ENCODE measurements around the gene TARS1. TPM values are rescaled to one million over a fixed set of nuclear protein-coding genes. Genes with fewer than 3 reads are reported as not detected.
"Not testable (repeated sequence)": the region's sequence is repeated elsewhere in the genome, so short reads cannot be mapped to it uniquely, and the experiment has no call there.

The TARS1 gene
- total RNA-seq, 1 donor from 2014 or later, result 67.7 TPM

DNA sequence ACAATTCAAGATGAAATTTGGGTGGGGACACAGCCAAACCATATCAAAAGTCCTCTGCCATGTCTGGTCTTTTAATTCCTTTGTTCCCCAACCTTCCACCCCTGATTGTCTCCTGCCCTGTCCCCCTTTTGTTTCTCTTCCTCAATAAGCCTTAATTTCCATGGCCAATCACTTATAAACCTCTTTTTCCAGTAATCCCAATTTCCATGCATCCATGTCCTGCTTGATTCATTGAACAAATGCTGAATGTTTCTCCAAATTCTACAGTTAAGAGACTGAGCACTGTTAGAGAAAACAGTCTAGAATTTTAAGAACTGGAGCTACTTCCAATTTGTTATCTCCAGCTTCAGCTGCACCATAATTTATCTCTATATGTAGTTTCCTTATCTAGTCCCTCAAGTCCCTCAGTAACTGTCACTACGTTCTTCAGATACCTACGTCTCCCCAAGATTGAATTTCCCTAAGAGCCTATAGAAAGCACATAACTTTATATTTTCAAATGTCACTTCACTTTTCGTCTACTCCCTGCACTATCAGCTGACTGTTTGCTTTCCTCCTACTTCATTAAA lies 34.2 kb downstream of the TARS1 start:
- DNase-seq (ENCODE audit: missing footprints) (no peak), ATAC-seq (no peak)
- intact Hi-C loops (cut with DNase I), result no loop called here

DNA sequence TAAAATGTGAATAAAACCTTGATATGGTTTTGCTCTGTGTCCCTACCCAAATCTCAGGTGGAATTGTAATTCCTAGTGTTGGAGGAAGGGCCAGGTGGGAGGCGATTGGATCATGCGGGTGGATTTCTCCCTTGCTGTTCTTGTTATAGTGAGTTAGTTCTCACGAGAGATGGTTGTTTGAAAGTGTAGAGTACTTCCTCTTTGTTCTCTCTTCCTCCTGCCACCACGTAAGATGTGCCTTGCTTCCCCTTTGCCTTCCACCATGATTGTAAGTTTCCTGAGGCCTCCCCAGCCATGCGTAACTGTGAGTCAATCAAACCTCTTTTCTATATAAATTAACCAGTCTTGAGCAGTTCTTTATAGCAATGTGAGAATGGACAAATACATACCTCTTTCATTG lies 34.9 kb downstream of the TARS1 start:
- intact Hi-C loops (cut with DNase I), result no loop called here
- ATAC-seq, result no peak
- DNase-seq (ENCODE audit: missing footprints), result no peak

DNA sequence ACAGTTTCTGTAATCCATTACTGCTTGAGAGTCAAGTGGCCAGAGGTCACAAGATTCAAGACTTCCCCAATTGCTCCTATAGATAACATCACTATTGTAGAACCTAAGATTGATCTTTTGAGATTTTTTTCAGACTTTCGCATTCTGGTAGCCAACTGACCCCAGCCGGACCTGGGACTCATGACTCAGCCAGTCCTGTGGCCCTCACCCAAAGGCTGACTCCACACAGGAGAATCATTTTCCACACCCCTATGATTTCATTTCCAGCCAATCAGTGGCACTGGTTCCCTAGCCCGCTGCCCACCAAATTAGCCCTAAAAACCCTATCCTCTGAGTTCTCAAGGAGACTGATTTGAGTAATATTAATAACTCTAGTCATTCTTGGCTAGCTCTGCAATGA lies 36.2 kb downstream of the TARS1 start:
- intact Hi-C loops (cut with DNase I), result no loop called here
- no peak for DNase-seq (ENCODE audit: missing footprints)
- ATAC-seq, result no peak

DNA sequence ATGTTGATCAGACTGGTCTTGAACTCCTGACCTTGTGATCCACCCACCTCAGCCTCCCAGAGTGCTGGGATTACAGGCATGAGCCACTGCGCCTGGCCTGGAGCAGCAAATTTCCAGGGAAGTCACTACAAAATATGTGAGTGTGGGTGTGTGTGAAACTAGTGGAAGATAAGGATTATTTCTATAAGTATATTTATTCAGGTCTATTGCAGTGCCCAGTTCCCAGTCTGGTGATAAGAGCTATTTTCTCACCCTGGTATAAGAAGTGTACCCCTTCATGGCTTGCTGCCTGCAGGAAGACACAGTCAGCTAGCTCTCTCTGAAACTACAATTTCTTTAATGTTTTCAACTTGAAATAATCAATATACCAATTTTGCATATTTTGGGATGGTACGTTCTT lies 37.1 kb downstream of the TARS1 start:
- DNase-seq (ENCODE audit: missing footprints), result no peak
- no peak for ATAC-seq
- intact Hi-C loops (cut with DNase I), result no loop called here

DNA sequence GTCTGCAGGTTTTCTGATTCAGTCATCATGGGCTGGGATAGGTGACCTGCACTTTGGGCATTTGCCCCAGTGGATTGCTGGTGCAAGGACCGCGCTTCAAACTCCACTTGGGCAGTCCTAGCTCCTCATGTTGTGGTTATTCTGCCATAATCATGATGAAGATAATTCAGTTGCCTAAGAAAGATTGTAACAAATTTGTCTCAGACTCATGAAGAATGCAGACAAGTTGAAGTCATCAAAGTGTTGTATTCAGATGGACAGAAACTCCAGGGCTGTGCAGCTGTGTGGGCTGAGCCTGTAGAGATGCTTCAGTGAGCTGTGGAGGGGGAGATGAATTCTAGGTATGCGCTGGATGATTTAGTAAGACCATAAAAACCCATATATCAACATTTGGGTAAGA lies 38.5 kb downstream of the TARS1 start:
- intact Hi-C loops (cut with DNase I), result no loop called here
- ATAC-seq (no peak), DNase-seq (ENCODE audit: missing footprints) (no peak)

DNA sequence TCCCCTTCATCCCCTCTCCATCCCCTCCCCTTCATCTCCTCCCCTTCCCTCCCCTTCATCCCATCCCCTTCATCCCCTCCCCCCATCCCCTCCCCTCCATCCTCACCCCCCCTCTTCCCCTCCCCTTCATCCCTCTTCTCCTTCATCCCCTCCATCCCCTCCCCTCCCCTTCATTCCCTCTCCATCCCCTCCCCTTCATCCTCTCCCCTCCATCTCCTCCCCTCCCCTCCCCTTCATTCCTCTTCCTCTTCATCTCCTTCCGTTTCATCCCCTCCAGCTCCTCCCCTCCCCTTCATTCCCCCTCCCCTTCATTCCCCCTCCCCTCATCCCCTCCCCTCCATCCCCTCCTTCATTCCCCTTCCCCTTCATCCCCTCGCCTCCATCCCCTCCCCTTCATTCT lies 40.1 kb downstream of the TARS1 start:
- intact Hi-C loops (cut with DNase I), result no loop called here
- no peak for DNase-seq (ENCODE audit: missing footprints)
- no peak for ATAC-seq

DNA sequence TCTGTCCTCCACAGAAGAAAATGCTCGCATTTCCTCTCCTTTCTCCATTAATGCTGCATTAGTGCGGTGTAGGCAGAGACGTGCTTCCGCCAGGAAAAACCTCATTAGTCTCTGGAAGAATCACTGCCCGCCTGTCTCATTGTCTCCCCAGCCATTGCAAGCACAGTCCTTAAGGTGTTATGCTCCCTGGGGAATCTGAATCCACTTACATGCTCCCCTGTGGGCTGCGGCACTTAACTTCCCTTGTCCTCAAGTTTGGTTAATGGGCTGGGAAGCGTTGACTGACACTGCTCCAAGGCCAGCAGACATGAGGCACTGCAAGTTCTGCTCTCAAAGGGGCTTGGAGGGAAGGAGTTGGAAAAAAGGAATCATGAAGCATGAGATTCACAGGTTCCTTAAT lies 41.6 kb downstream of the TARS1 start:
- DNase-seq (ENCODE audit: missing footprints) (no peak), ATAC-seq (no peak)
- intact Hi-C loops (cut with DNase I), result no loop called here

DNA sequence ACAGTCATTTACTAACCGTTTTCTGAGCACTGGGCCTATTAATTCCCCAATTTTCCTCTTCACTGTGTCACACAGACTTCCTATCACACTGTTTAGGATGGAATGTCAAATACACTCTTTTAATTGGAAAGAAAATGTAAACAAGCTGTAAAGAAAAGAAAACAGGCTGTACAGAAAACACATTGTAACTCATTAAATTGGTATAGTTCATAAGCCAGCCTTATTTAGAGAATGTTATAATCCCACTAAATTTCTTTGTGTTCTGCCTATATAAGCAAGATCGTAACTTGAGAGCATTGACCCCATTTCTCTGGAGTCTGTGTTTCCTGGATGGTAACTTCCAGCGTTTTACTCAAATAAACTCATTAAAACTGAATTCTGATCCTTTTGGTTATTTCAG lies 46.5 kb downstream of the TARS1 start:
- intact Hi-C loops (cut with DNase I), result no loop called here
- ATAC-seq (no peak), DNase-seq (ENCODE audit: missing footprints) (no peak)

DNA sequence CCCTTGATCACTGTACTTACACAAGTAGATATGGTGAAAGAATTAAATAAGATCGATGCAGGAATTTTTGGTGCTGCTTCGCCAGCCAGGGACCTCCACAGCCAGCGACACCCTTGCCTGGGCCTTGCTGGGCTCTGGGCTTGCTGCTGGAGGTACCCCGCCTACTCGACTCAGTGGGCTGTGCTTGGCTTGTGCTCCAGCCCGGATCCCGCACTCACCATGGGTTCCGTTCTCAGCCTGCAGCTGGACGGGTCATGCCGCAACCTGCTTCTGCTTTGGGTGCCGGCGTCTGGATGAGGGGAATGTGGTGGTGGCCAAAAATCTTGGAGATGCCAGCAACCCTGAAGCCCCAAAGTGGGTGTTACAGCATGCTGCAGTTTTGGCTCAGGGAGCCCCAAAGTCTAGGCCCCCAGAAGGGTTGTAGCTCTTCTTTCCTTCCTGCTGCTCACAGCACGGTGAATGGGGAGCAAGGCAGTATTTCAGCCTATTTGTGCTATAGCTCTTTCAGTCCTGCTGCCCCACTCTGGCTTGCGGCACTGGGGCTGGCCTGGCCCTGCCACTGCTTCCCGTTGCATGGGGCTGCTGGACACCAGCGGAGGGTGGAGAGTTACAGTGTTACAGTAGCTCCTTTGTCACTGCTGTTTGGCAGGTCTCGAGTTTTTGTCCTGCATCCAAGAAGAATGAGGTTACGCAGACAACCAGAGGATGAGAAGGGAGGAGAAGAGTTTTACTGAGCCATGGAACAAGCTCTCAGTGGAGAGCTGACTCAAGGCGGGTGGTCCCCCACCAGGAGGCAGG lies 48.0 kb downstream of the TARS1 start:
- intact Hi-C loops (cut with DNase I), result no loop called here
- DNase-seq (ENCODE audit: missing footprints), result no peak
- no peak for ATAC-seq

DNA sequence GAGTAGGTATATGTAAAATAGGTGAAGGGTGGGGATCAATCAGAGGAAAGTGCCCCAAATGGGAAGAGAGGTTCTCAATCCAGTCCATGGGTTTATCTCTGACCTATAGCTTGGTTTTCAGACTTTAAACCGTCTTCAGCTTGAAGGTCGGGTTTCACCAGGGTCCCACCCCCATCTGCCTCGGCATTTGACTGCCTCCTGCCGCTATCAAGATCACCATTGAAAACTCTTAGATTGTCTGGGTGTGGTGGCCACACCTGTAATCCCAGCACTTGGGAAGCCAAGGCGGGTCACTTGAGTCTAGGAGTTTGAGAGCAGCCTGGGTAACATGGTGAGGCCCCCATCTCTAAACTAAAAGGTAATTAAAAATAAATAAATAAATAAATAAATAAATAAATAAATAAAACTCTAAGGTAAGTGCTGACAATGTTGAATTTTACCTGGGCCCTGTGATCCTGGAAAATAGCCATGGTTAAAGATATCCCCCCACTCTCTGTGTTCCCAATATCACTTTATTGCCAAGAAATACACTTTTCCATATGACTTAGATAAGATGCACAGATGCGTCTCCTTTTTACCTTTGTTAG lies 48.8 kb downstream of the TARS1 start:
- intact Hi-C loops (cut with DNase I), result no loop called here
- ATAC-seq (no peak), DNase-seq (ENCODE audit: missing footprints) (no peak)

DNA sequence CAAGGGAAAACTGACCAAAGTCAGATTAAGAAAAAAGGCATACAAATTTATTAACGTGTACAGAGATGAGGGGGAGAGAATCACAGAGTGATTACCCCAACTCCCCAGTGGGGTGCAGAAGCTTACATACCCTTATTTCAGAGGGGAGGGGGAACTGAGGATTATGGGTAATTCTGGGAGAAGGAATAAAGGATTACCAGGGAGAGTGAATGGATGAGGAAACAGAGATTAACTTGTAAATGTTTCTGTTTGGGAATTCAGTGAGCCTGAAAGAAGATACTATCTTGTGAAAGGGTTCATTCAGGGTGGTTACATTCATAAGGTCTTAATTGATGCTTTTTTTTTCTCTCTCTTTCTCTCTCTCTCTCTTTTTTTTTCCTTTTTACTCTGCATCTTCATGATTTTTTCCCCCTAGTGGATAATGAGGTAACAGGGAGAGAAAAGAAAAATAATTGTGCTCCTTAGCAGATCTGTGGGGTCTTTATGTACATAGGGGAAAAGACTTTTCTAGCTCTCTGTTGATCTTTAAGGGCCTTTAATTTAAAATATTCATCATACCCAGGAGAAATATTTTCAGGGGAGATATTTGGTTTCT lies 49.4 kb downstream of the TARS1 start:
- intact Hi-C loops (cut with DNase I), result no loop called here
- DNase-seq (ENCODE audit: missing footprints), result no peak
- ATAC-seq, result no peak

DNA sequence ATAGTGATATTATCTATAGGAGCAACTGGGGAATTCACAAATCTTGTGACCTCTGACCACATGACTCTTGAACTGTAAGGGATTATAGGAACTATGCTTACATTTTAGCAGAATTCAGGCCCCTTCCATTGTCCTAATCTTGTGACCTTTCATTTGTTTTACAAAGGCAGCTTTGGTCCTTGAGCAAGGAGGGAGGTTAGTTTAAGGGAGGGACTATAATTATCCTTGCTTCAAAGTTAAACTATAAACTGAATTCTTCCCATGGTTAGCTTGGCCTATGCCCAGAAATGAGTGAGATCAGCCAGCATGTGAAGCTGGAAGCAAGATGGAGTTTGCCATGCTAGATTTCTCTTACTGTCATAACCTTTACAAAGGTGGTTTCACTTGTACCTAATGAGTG lies 51.2 kb downstream of the TARS1 start:
- ATAC-seq, result no peak
- no peak for DNase-seq (ENCODE audit: missing footprints)
- intact Hi-C loops (cut with DNase I), result no loop called here

DNA sequence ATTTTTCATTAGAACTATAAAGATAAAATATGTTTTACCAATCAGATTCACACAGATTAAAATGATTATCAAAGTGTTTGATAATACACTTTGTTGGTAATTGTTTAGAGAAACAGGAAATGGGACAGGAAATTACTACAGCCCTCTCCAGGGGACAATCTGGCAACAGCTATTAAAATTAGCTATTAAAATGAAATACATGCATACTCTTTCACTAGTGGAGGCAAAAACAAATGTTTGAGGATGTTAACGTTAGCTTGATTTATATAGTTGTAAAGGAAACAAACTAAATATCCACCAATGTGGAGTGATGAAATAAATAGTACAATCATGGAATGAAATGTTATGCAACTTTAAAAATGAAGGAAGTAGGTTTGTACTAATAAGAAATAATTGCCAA lies 53.7 kb downstream of the TARS1 start:
- ATAC-seq, result no peak
- no peak for DNase-seq (ENCODE audit: missing footprints)
- intact Hi-C loops (cut with DNase I), result no loop called here

DNA sequence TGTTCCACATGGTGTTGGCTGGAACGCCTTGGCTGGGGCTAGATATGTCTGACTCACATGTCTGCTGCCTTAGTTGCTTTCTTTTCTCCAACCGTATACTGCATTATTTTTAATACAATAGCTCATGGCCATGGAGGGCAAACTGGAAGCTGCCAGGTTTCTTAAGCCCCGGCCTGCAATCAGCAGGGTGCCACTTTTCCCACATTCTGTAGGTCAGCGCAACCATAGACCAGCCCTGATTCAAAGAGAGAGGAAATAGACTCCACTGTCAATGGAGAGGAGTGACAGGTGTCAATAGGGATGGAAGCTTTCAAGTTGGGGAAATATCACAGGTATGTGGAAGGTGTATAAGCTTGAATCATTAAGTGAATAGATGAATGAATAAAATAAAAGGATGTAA lies 60.5 kb downstream of the TARS1 start:
- DNase-seq (ENCODE audit: missing footprints) (no peak), ATAC-seq (no peak)
- intact Hi-C loops (cut with DNase I), result no loop called here

DNA sequence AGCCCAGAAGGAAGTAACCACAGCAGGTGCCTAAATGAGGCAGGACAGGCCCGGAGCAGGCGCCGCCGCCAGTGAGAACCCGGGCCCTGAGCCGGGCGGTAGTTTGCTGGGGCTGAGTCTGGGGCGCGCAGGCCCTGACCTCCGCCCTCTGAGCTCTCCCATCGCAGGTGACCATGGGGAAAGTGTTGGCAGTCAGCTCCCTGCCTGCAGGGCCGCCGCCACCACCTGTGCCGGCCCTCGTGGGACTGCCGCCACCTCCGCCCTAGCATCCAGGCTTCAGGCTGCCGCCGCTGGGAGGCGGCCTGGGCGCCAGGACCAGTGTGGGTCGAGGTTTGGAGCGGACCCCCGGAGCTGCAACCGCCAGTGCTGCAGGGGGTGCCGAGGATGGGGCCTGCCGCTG lies 61.1 kb downstream of the TARS1 start:
- ATAC-seq (no peak), DNase-seq (ENCODE audit: missing footprints) (no peak)
- intact Hi-C loops (cut with DNase I), result no loop called here

DNA sequence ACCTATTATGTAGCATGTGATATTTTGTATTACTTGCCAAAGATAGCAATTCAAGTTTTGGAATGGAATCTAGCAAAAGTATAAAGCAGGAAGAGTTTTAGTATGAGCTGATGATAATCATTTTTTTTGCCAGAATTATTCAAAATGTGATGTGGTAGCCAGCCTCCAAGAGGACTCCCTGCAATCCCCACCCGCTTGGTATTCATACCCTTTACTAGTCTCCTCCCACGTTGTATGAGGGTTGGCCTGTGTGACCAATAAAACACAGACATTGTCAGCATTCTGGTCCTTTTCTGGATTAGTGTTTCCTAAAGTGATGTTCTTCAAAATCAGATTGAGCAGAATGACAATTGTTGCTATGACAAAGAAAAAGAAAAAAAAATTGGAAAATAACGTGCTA lies 63.8 kb downstream of the TARS1 start:
- DNase-seq (ENCODE audit: missing footprints), result no peak
- ATAC-seq, result no peak
- intact Hi-C loops (cut with DNase I), result no loop called here

DNA sequence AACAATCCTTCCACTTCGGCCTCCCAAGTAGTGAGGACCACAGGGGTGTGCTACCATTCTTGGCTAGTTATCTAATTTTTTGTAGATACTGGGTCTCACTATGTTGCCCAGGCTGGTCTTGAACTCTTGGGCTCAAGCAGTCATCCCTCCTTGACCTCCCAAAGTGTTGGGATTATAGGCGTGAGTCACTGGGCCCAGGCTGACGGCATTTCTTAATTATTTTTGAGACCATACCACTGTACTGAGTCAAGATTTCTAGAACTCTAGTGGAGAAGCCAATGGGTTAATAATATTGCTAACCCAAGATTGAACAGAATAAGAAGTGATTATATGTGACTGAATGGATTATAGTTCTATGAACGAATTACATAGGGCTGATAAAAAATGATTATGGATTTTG lies 66.7 kb downstream of the TARS1 start:
- ATAC-seq (no peak), DNase-seq (ENCODE audit: missing footprints) (no peak)
- intact Hi-C loops (cut with DNase I), result no loop called here

DNA sequence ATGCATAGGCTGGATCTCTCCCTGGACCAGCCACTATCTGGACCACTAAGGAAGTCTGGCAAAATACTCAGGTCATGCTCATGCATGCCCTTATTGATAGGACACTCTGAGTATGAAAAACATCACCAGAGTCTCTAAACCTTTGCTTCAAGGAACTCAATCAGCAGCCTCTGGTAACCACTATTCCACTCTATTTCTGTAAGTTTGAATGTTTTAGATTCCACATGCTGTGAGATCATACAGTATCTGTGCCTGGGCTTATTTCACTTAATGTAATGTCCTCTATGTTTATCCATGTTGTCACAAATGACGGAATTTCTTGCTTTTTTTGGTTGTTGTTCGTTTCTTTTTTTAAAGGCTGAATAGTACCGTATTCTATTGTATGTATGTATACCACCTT lies 68.3 kb downstream of the TARS1 start:
- no peak for ATAC-seq
- DNase-seq (ENCODE audit: missing footprints), result no peak
- intact Hi-C loops (cut with DNase I), result no loop called here

DNA sequence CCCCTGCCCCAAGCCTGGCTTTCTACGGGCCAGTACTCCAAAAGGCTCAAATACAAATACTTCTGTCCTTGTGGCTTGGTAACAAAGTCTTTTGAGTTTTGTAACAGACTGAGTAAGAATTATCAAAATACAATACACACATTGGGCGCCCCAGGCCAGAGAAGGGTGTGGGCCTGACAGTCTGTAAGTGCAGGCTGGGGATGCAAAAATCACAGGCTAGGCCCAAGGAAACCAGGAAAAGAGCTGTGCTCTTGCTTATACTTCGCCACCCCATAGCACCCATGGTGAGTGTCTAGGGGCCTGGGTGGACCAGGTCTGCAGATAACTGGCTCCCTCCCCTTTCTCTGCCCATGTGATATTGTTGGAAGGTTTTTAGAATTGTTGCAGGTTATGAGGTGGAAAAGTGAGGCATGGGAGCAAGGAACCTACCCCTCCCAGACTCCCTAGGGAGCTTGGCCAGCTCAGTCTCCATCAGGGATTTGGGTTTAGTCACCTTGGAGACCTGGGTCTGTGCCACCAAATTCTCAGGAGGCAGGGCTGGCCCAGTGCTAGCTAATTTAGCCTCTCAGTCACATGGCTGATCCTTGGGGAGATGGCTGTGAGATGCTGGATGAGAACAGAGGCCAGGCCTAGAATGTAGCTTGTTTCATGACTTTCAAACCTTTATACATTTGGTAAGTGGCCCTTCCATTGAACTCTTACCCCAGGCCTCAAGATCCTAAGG lies 72.9 kb downstream of the TARS1 start:
- no peak for ATAC-seq
- intact Hi-C loops (cut with DNase I), result no loop called here
- no peak for DNase-seq (ENCODE audit: missing footprints)

DNA sequence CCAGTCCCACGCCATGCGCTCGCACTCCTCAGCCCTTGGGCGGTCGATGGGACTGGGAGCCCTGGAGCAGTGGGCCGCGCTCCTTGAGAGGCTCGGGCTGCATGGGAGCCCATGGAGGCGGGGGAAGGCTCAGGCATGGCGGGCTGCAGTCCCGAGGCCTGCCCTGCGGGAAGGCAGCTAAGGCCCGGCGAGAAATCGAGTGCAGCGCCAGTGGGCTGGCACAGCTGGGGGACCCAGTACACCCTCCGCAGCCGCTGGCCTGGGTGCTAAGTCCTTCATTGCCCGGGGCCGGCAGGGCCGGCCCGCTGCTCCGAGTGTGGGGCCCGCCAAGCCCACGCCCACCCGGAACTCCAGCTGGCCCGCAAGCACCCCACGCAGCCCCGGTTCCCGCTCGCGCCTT lies 74.6 kb downstream of the TARS1 start:
- DNase-seq (ENCODE audit: missing footprints); ATAC-seq; intact Hi-C loops (cut with DNase I): not testable (repeated sequence)

Data from Right ventricle myocardium inferior (tissue), 1 donor.